ENCODE measurements around the gene EGFL6. TPM values are rescaled to one million over a fixed set of nuclear protein-coding genes. Genes with fewer than 3 reads are reported as not detected.

EGFL6 gene
- total and polyA plus RNA-seq, 7 experiments from 2014 or later = 12.6 TPM; not detected in 6

- CTCF ChIA-PET = interaction anchor here (1.0 kb wide), 1 partner anchor 378 kb away, joined by 4 read pairs; no protein-coding TSS in a partner anchor
- H3K9me3 Mint-ChIP-seq = no peaks in the 10 kb centered on the region
- H3K27ac ChIP-seq (ENCODE audit: low read depth, low read length) = peak overlapping the region; percentile 93
Measured at GRCh38 chrX:13654116-13654515, 84.7 kb downstream of the EGFL6 start.

GRCh38 chrX:13655674-13656073 lies 86.3 kb downstream of the EGFL6 start:
- DNase-seq (no peak), ATAC-seq (no peak)
- no peak overlapping the region for H3K4me3 ChIP-seq (ENCODE audit: low read length)
- Mint-ChIP-seq H3K4me1 (peaks cover 0 to 48% (median 30%) of the 10 kb centered on the region in 7 donors), H3K4me3 (no peak overlapping the region), H3K27ac (peak overlapping the region in 4 of 9 donors; percentile 8 to 84 (median 76)), H3K27me3 (no peaks in the 10 kb centered on the region), H3K36me3 (peaks cover 0 to 20% (median 16%) of the 10 kb centered on the region in 5 donors), H3K9me3 (no peaks in the 10 kb centered on the region)
- no peaks in the 10 kb centered on the region for H3K9me3 ChIP-seq (ENCODE audit: control insufficient read depth in 2 of 3, low read length in 3 of 3)
- intact Hi-C loops (cut with micrococcal nuclease) = loop anchor here in 1 of 2 donors (10.0 kb wide), 2 partner anchors 839 to 1891 kb away; no protein-coding TSS in a partner anchor
- POLR2A ChIA-PET = interaction anchor here (0.6 to 1.0 kb wide), 2 partner anchors 10 to 86 kb away, joined by 3 to 4 read pairs; no protein-coding TSS in a partner anchor
- H3K27me3 ChIP-seq (ENCODE audit: control insufficient read depth in 2 of 2, insufficient read depth in 2 of 2, low read length in 2 of 2) = no peaks in the 10 kb centered on the region
- CTCF ChIA-PET = interaction anchor here (0.5 kb wide), 1 partner anchor 11 kb away, joined by 3 read pairs; no protein-coding TSS in a partner anchor
- no peak overlapping the region for H3K27ac ChIP-seq (ENCODE audit: low read depth, low read length)
- H3K36me3 ChIP-seq (ENCODE audit: control insufficient read depth in 2 of 3, insufficient read depth in 3 of 3, low read length in 3 of 3) = peaks cover 0 to 10% (median 3%) of the 10 kb centered on the region in 3 experiments
- H3K4me1 ChIP-seq (ENCODE audit: control insufficient read depth in 2 of 2, insufficient read depth in 2 of 2, low read length in 2 of 2) = peaks cover 15 to 16% of the 10 kb centered on the region in 2 donors

More at GRCh38 chrX:13654116-13654515, 84.7 kb downstream of the EGFL6 start:
- H3K27me3 Mint-ChIP-seq = no peaks in the 10 kb centered on the region
- peak overlapping the region in 8 of 10 donors; percentile 16 to 96 (median 48) for H3K4me3 Mint-ChIP-seq
- no peaks in the 10 kb centered on the region for H3K9me3 ChIP-seq (ENCODE audit: control insufficient read depth in 2 of 3, low read length in 3 of 3)
- no peak for DNase-seq
- no peaks in the 10 kb centered on the region for H3K27me3 ChIP-seq (ENCODE audit: control insufficient read depth in 2 of 2, insufficient read depth in 2 of 2, low read length in 2 of 2)
- POLR2A ChIA-PET = interaction anchor here (0.6 to 1.8 kb wide), 5 partner anchors 13 to 375 kb away, joined by 3 to 11 read pairs (median 8); partner anchors contain the start of genes GEMIN8, OFD1, RAB9A and TRAPPC2
- peak overlapping the region in 5 of 9 donors; percentile 44 to 96 (median 92) for H3K27ac Mint-ChIP-seq
- intact Hi-C loops (cut with micrococcal nuclease) = loop anchor here (5.0 to 10.0 kb wide), 5 partner anchors 562 to 1889 kb away; partner anchors contain the start of gene PRPS2 (in 1 of the 2)
- peaks cover 15 to 16% of the 10 kb centered on the region in 2 donors for H3K4me1 ChIP-seq (ENCODE audit: control insufficient read depth in 2 of 2, insufficient read depth in 2 of 2, low read length in 2 of 2)
- peaks cover 0 to 2% (median 0%) of the 10 kb centered on the region in 3 experiments for H3K36me3 ChIP-seq (ENCODE audit: control insufficient read depth in 2 of 3, insufficient read depth in 3 of 3, low read length in 3 of 3)
- H3K36me3 Mint-ChIP-seq = peaks cover 0 to 14% (median 8%) of the 10 kb centered on the region in 5 donors
- H3K4me3 ChIP-seq (ENCODE audit: low read length) = peak overlapping the region; percentile 93
- peaks cover 0 to 47% (median 30%) of the 10 kb centered on the region in 7 donors for H3K4me1 Mint-ChIP-seq
- ATAC-seq = no peak

GRCh38 chrX:13658602-13659001 lies 89.2 kb downstream of the EGFL6 start:
- peak in 7 of 9 donors; percentile 36 to 69 (median 63) for DNase-seq
- H3K4me3 Mint-ChIP-seq = peak overlapping the region in 1 of 10 donors; percentile 12
- no peaks in the 10 kb centered on the region for H3K27me3 Mint-ChIP-seq
- peaks cover 0 to 34% (median 23%) of the 10 kb centered on the region in 7 donors for H3K4me1 Mint-ChIP-seq
- no peaks in the 10 kb centered on the region for H3K9me3 ChIP-seq (ENCODE audit: control insufficient read depth in 2 of 3, low read length in 3 of 3)
- H3K36me3 ChIP-seq (ENCODE audit: control insufficient read depth in 2 of 3, insufficient read depth in 3 of 3, low read length in 3 of 3) = peaks cover 0 to 28% (median 3%) of the 10 kb centered on the region in 3 experiments
- no peaks in the 10 kb centered on the region for H3K9me3 Mint-ChIP-seq
- peak; percentile 71 for ATAC-seq
- peaks cover 9 to 10% of the 10 kb centered on the region in 2 donors for H3K4me1 ChIP-seq (ENCODE audit: control insufficient read depth in 2 of 2, insufficient read depth in 2 of 2, low read length in 2 of 2)
- ChIA-PET POLR2A (interaction anchor here (0.6 to 1.6 kb wide), 2 partner anchors 76 to 373 kb away, joined by 3 to 6 read pairs; partner anchors contain the start of genes OFD1 and TRAPPC2), CTCF (interaction anchor here (0.7 to 1.6 kb wide), 5 partner anchors 32 to 373 kb away, joined by 3 to 8 read pairs (median 6); no protein-coding TSS in a partner anchor)
- H3K27ac ChIP-seq (ENCODE audit: low read depth, low read length) = peak overlapping the region; percentile 56
- intact Hi-C loops (cut with micrococcal nuclease) = loop anchor here (1.0 to 10.0 kb wide), 7 partner anchors 31 to 1894 kb away; partner anchors contain the start of genes OFD1 (in 1 of the 2), RAB9A (in 1 of the 2) and TRAPPC2 (in 1 of the 2)
- peak overlapping the region in 8 of 9 donors; percentile 43 to 88 (median 78) for H3K27ac Mint-ChIP-seq
- H3K36me3 Mint-ChIP-seq = peaks cover 0 to 38% (median 19%) of the 10 kb centered on the region in 5 donors
- H3K27me3 ChIP-seq (ENCODE audit: control insufficient read depth in 2 of 2, insufficient read depth in 2 of 2, low read length in 2 of 2) = no peaks in the 10 kb centered on the region
- H3K4me3 ChIP-seq (ENCODE audit: low read length) = no peak overlapping the region

GRCh38 chrX:13659063-13659462 lies 89.7 kb downstream of the EGFL6 start:
- CTCF ChIA-PET = interaction anchor here (0.6 to 1.6 kb wide), 6 partner anchors 31 to 1917 kb away, joined by 3 to 8 read pairs (median 5); no protein-coding TSS in a partner anchor
- no peaks in the 10 kb centered on the region for H3K27me3 ChIP-seq (ENCODE audit: control insufficient read depth in 2 of 2, insufficient read depth in 2 of 2, low read length in 2 of 2)
- POLR2A ChIA-PET = interaction anchor here (0.6 to 1.6 kb wide), 2 partner anchors 76 to 372 kb away, joined by 3 to 6 read pairs; partner anchors contain the start of genes OFD1 and TRAPPC2
- Mint-ChIP-seq H3K9me3 (no peaks in the 10 kb centered on the region), H3K4me1 (peaks cover 0 to 31% (median 23%) of the 10 kb centered on the region in 7 donors), H3K27me3 (no peaks in the 10 kb centered on the region), H3K36me3 (peaks cover 0 to 42% (median 19%) of the 10 kb centered on the region in 5 donors), H3K4me3 (no peak overlapping the region), H3K27ac (peak overlapping the region in 6 of 9 donors; percentile 43 to 88 (median 78))
- H3K4me3 ChIP-seq (ENCODE audit: low read length) = no peak overlapping the region
- peak; percentile 36 for ATAC-seq
- H3K4me1 ChIP-seq (ENCODE audit: control insufficient read depth in 2 of 2, insufficient read depth in 2 of 2, low read length in 2 of 2) = peaks cover 4 to 6% of the 10 kb centered on the region in 2 donors
- peaks cover 0 to 32% (median 3%) of the 10 kb centered on the region in 3 experiments for H3K36me3 ChIP-seq (ENCODE audit: control insufficient read depth in 2 of 3, insufficient read depth in 3 of 3, low read length in 3 of 3)
- no peaks in the 10 kb centered on the region for H3K9me3 ChIP-seq (ENCODE audit: control insufficient read depth in 2 of 3, low read length in 3 of 3)
- intact Hi-C loops (cut with micrococcal nuclease) = loop anchor here in 1 of 2 donors (10.0 kb wide), 2 partner anchors 836 to 1894 kb away; no protein-coding TSS in a partner anchor
- peak overlapping the region; percentile 1 for H3K27ac ChIP-seq (ENCODE audit: low read depth, low read length)
- no peak for DNase-seq

- POLR2A ChIA-PET = interaction anchor here (1.2 kb wide), 1 partner anchor 27 kb away, joined by 3 read pairs; the partner anchor contains the start of gene RAB9A
- no peak overlapping the region for H3K4me3 Mint-ChIP-seq
- peaks cover 0 to 53% (median 18%) of the 10 kb centered on the region in 5 donors for H3K36me3 Mint-ChIP-seq
- Histone ChIP-seq H3K4me1 (ENCODE audit: control insufficient read depth in 2 of 2, insufficient read depth in 2 of 2, low read length in 2 of 2) (no peaks in the 10 kb centered on the region), H3K9me3 (ENCODE audit: control insufficient read depth in 2 of 3, low read length in 3 of 3) (no peaks in the 10 kb centered on the region), H3K4me3 (ENCODE audit: low read length) (no peak overlapping the region), H3K36me3 (ENCODE audit: control insufficient read depth in 2 of 3, insufficient read depth in 3 of 3, low read length in 3 of 3) (peaks cover 0 to 34% (median 3%) of the 10 kb centered on the region in 3 experiments), H3K27me3 (ENCODE audit: control insufficient read depth in 2 of 2, insufficient read depth in 2 of 2, low read length in 2 of 2) (no peaks in the 10 kb centered on the region), H3K27ac (ENCODE audit: low read depth, low read length) (no peak overlapping the region)
- DNase-seq = no peak
- intact Hi-C loops (cut with micrococcal nuclease) = no loop called here
- CTCF ChIA-PET = interaction anchor here (0.5 to 1.0 kb wide), 2 partner anchors 16 to 87 kb away, joined by 3 to 4 read pairs; no protein-coding TSS in a partner anchor
- H3K27ac Mint-ChIP-seq = no peak overlapping the region
- no peaks in the 10 kb centered on the region for H3K9me3 Mint-ChIP-seq
- peaks cover 0 to 17% (median 11%) of the 10 kb centered on the region in 7 donors for H3K4me1 Mint-ChIP-seq
- ATAC-seq = no peak
- H3K27me3 Mint-ChIP-seq = no peaks in the 10 kb centered on the region
Measured at GRCh38 chrX:13661735-13662288, 92.4 kb downstream of the EGFL6 start.

- Mint-ChIP-seq H3K4me1 (peaks cover 0 to 13% (median 11%) of the 10 kb centered on the region in 7 donors), H3K27me3 (no peaks in the 10 kb centered on the region), H3K27ac (no peak overlapping the region), H3K36me3 (peaks cover 0 to 48% (median 16%) of the 10 kb centered on the region in 5 donors), H3K9me3 (no peaks in the 10 kb centered on the region), H3K4me3 (no peak overlapping the region)
- POLR2A ChIA-PET = interaction anchor here (1.2 kb wide), 1 partner anchor 27 kb away, joined by 3 read pairs; the partner anchor contains the start of gene RAB9A
- CTCF ChIA-PET = interaction anchor here (1.0 kb wide), 1 partner anchor 86 kb away, joined by 4 read pairs; no protein-coding TSS in a partner anchor
- intact Hi-C loops (cut with micrococcal nuclease) = no loop called here
- H3K36me3 ChIP-seq (ENCODE audit: control insufficient read depth in 2 of 3, insufficient read depth in 3 of 3, low read length in 3 of 3) = peaks cover 0 to 34% (median 3%) of the 10 kb centered on the region in 3 experiments
- no peaks in the 10 kb centered on the region for H3K9me3 ChIP-seq (ENCODE audit: control insufficient read depth in 2 of 3, low read length in 3 of 3)
- no peaks in the 10 kb centered on the region for H3K4me1 ChIP-seq (ENCODE audit: control insufficient read depth in 2 of 2, insufficient read depth in 2 of 2, low read length in 2 of 2)
- ATAC-seq (no peak), DNase-seq (no peak)
- no peak overlapping the region for H3K27ac ChIP-seq (ENCODE audit: low read depth, low read length)
- no peaks in the 10 kb centered on the region for H3K27me3 ChIP-seq (ENCODE audit: control insufficient read depth in 2 of 2, insufficient read depth in 2 of 2, low read length in 2 of 2)
- H3K4me3 ChIP-seq (ENCODE audit: low read length) = no peak overlapping the region
Measured at GRCh38 chrX:13662355-13662791, 93.0 kb downstream of the EGFL6 start.
